ENCODE data around the gene C22orf39. TPM values are rescaled to one million over a fixed set of nuclear protein-coding genes. Genes with fewer than 3 reads are reported as not detected.

Gene C22orf39
- total RNA-seq, 1 donor from 2014 or later: 58.5 TPM

GRCh38 chr22:19494001-19494560, 46.6 kb upstream of the C22orf39 start:
- H3K9me3 ChIP-seq: no peaks in the 10 kb centered on the region
- peak in 1 of 2 donors; percentile 45 for DNase-seq (ENCODE audit: low spot score in 2 of 2)
- H3K4me1 ChIP-seq: no peaks in the 10 kb centered on the region
- no peaks in the 10 kb centered on the region for H3K27me3 ChIP-seq
- intact Hi-C loops (cut with DNase I): no loop called here
- no peak overlapping the region for H3K4me3 ChIP-seq
- no peaks in the 10 kb centered on the region for H3K36me3 ChIP-seq
- no peak for TF ChIP-seq CTCF (IDR thresholded peaks at IDR 0.05)
- H3K27ac ChIP-seq: no peak overlapping the region

GRCh38 chr22:19492504-19493174, 45.1 kb upstream of the C22orf39 start:
- DNase-seq (ENCODE audit: low spot score in 2 of 2): no peak
- no peaks in the 10 kb centered on the region for H3K9me3 ChIP-seq
- no peak overlapping the region for H3K4me3 ChIP-seq
- no peak for TF ChIP-seq CTCF (IDR thresholded peaks at IDR 0.05)
- intact Hi-C loops (cut with DNase I): no loop called here
- H3K27me3 ChIP-seq: no peaks in the 10 kb centered on the region
- no peaks in the 10 kb centered on the region for H3K36me3 ChIP-seq
- no peak overlapping the region for H3K27ac ChIP-seq
- no peaks in the 10 kb centered on the region for H3K4me1 ChIP-seq

GRCh38 chr22:19490628-19491230, 43.2 kb upstream of the C22orf39 start:
- Histone ChIP-seq H3K4me3 (no peak overlapping the region), H3K27me3 (no peaks in the 10 kb centered on the region), H3K27ac (no peak overlapping the region), H3K36me3 (no peaks in the 10 kb centered on the region), H3K4me1 (no peaks in the 10 kb centered on the region), H3K9me3 (no peaks in the 10 kb centered on the region)
- TF ChIP-seq CTCF (IDR thresholded peaks at IDR 0.05): no peak
- no peak for DNase-seq (ENCODE audit: low spot score in 2 of 2)
- intact Hi-C loops (cut with DNase I): no loop called here

- Histone ChIP-seq H3K9me3 (no peaks in the 10 kb centered on the region), H3K4me3 (no peak overlapping the region), H3K27me3 (no peaks in the 10 kb centered on the region), H3K27ac (no peak overlapping the region), H3K36me3 (no peaks in the 10 kb centered on the region), H3K4me1 (no peaks in the 10 kb centered on the region)
- TF ChIP-seq CTCF (IDR thresholded peaks at IDR 0.05): no peak
- no peak for DNase-seq (ENCODE audit: low spot score in 2 of 2)
- intact Hi-C loops (cut with DNase I): no loop called here
Observed at GRCh38 chr22:19488884-19489843, 41.7 kb upstream of the C22orf39 start.

- DNase-seq (ENCODE audit: low spot score in 2 of 2): peak in 1 of 2 donors; percentile 61
- TF ChIP-seq CTCF (IDR thresholded peaks at IDR 0.05): no peak
- no peak overlapping the region for H3K4me3 ChIP-seq
- H3K4me1 ChIP-seq: no peaks in the 10 kb centered on the region
- H3K27ac ChIP-seq: no peak overlapping the region
- intact Hi-C loops (cut with DNase I): no loop called here
- H3K36me3 ChIP-seq: no peaks in the 10 kb centered on the region
- no peaks in the 10 kb centered on the region for H3K9me3 ChIP-seq
- no peaks in the 10 kb centered on the region for H3K27me3 ChIP-seq
Observed at GRCh38 chr22:19488285-19488684, 40.8 kb upstream of the C22orf39 start.

All from ascending aorta (tissue), 2 donors.